K562 (cell line): ENCODE measurements around the gene STAT4. TPM values are rescaled to one million over a fixed set of nuclear protein-coding genes. Genes with fewer than 3 reads are reported as not detected.

Source experiments
- ADNP ChIP-seq: fragments of 200-800 bp; sonication (Bioruptor generic); IDR thresholded peaks from 2 replicates; pipeline ENCODE4 v1.6.1; 2016; ENCODE audit warnings: missing genetic modification characterization, missing compliant biosample characterization
- ASH1L ChIP-seq: fragments of 450-650 bp; IDR thresholded peaks from 2 replicates; pipeline ENCODE4 v1.6.1; 2018; ENCODE audit warnings: borderline replicate concordance, mild to moderate bottlenecking, low read depth; ENCODE audit not compliant: partially characterized antibody
- BMI1 ChIP-seq: fragments of 150-350 bp; IDR thresholded peaks from 2 replicates; pipeline ENCODE4 v1.6.1; 2014; ENCODE audit warnings: low read length
- EWSR1 ChIP-seq: fragments of 450-650 bp; IDR thresholded peaks from 2 replicates; pipeline ENCODE4 v1.6.1; 2018; ENCODE audit warnings: borderline replicate concordance, mild to moderate bottlenecking, low read depth, moderate library complexity; ENCODE audit not compliant: partially characterized antibody
- MYBL2 ChIP-seq, 2 experiments: fragments of 450-650 bp in 1 of 2; sonication (generic) in 1 of 2; formaldehyde crosslinking in 1 of 2; IDR thresholded peaks; 2 replicates each; pipeline versions ENCODE4 v1.6.1 to v1.8.1; 2017 to 2022; ENCODE audit warnings: borderline replicate concordance in 1 of 2, inconsistent platforms in 1 of 2, low read depth in 1 of 2, mild to moderate bottlenecking in 1 of 2, missing genetic modification reagents in 1 of 2, moderate library complexity in 1 of 2
- NR1H2 ChIP-seq: sonication (generic); formaldehyde crosslinking; IDR thresholded peaks from 2 replicates; pipeline ENCODE4 v1.4.0; 2020; ENCODE audit warnings: mild to moderate bottlenecking, missing genetic modification reagents
- PCBP1 ChIP-seq: fragments of 200-400 bp; formaldehyde crosslinking; IDR thresholded peaks from 2 replicates; pipeline ENCODE4 v1.6.1; 2018; ENCODE audit warnings: mild to moderate bottlenecking, low read depth, low read length; ENCODE audit not compliant: poor library complexity, severe bottlenecking
- RBFOX2 ChIP-seq: fragments of 200-400 bp; formaldehyde crosslinking; IDR thresholded peaks from 2 replicates; pipeline ENCODE4 v1.6.1; 2017; ENCODE audit warnings: low read depth, mild to moderate bottlenecking, low read length, moderate library complexity
- TAF1 ChIP-seq: IDR thresholded peaks from 2 replicates; pipeline ENCODE4 v1.6.1; 2011; ENCODE audit warnings: mild to moderate bottlenecking, low read length, moderate library complexity; ENCODE audit not compliant: insufficient read depth, control insufficient read depth, severe bottlenecking; ENCODE audit errors: extremely low read depth
- ZNF583 ChIP-seq: fragments of 250-450 bp; sonication (Bioruptor Pico); IDR thresholded peaks from 2 replicates; pipeline ENCODE4 v1.4.0; 2020
- ZNF75A ChIP-seq: fragments of 450-650 bp; formaldehyde crosslinking; IDR thresholded peaks from 2 replicates; pipeline ENCODE4 v1.4.0; 2020; ENCODE audit warnings: mild to moderate bottlenecking
- ZNF830 ChIP-seq: fragments of 250-450 bp; sonication (Bioruptor Pico); IDR thresholded peaks from 2 replicates; pipeline ENCODE4 v1.5.0; 2021; ENCODE audit warnings: mild to moderate bottlenecking
- polyA plus RNA-seq, 8 experiments: library from polyadenylated mRNA; depleted of rRNA in 4 of 8; stranded (reverse) in 5 of 8; unstranded in 3 of 8; fragments of >200 nt; fragmentation: Nextera tagmentation in 2 of 8; fragmentation: Illumina TruSeq in 1 of 8; extraction: Ambion mirVana in 2 of 8; extraction: Trizol in 1 of 8; gene quantifications; 2 replicates each; pipeline versions ENCODE4 v1.2.1 to v1.2.3, GENCODE V29; 2011 to 2014; ENCODE audit warnings: inconsistent platforms in 1 of 8, missing spikeins in 1 of 8
- total RNA-seq, 7 experiments: library from RNA; depleted of rRNA in 6 of 7; stranded (reverse); fragments of >200 nt in 6 of 7; fragmentation: Illumina TruSeq in 2 of 7; extraction: Trizol in 2 of 7; gene quantifications; 2 replicates each; pipeline versions ENCODE4 v1.2.1 to v1.2.3, GENCODE V29; 2011 to 2021; ENCODE audit warnings: low replicate concordance in 1 of 7
- TF ChIP-seq, protein P1 (sequence below): fragments of 450-650 bp; formaldehyde crosslinking; IDR thresholded peaks from 2 replicates; pipeline ENCODE4 v1.4.0; 2022; ENCODE audit warnings: missing genetic modification characterization
- TF ChIP-seq, protein P2 (sequence below): sonication (generic); formaldehyde crosslinking; IDR thresholded peaks from 2 replicates; pipeline ENCODE4 v1.8.1; 2022; ENCODE audit warnings: missing genetic modification reagents
- TF ChIP-seq, protein P3 (sequence below): fragments of 450-650 bp; IDR thresholded peaks from 2 replicates; pipeline ENCODE4 v1.6.1; 2016; ENCODE audit warnings: low read depth
- TF ChIP-seq, protein P4 (sequence below): fragments of 450-650 bp; IDR thresholded peaks from 2 replicates; pipeline ENCODE4 v1.6.1; 2017; ENCODE audit warnings: mild to moderate bottlenecking, moderate library complexity

Gene STAT4
- total and polyA plus RNA-seq, 9 of the 15 experiments (the other 6 are each of a cell fraction or from before 2014, with no cell fraction given): 0.01 to 0.06 (median 0.03) TPM; not detected in 6

DNA sequence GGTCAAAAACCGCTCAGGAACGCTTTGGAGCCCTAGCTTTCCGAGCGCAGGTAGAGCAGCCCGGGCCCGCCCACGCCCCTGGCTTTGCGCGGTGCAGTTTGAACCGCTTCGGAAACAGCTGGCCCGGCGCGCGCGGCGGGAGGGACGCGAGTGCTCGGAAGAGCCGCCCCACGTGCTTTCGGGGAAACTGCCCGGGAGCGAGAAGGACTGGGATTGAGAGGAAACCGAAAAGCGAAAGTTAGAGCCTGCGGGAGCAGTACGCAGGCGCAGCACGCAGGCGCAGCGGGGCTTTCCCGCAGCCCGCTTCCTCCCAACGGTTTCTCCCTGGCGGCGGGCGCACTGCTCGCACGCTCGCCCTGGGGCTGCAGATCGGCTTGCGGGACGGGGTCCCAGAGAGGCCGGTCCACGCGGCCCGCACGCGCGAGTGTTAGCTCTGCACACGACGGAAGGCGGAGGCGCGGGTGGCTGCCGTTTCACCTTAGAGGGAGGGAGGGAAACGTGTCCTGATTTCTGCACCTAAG lies 130.5 kb downstream of the STAT4 start (continued):
- TF ChIP-seq, protein P1, sequence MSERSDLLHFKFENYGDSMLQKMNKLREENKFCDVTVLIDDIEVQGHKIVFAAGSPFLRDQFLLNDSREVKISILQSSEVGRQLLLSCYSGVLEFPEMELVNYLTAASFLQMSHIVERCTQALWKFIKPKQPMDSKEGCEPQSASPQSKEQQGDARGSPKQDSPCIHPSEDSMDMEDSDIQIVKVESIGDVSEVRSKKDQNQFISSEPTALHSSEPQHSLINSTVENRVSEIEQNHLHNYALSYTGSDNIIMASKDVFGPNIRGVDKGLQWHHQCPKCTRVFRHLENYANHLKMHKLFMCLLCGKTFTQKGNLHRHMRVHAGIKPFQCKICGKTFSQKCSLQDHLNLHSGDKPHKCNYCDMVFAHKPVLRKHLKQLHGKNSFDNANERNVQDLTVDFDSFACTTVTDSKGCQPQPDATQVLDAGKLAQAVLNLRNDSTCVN (CRISPR knock-in tag): no peak
- TF ChIP-seq ZNF583 (no peak), MYBL2 (IDR thresholded peaks at IDR 0.05; ENCODE audit: low read depth) (peak; percentile 83), MYBL2 (CRISPR knock-in tag; IDR thresholded peaks at IDR 0.05; ENCODE audit: borderline replicate concordance) (no peak; the same call in 1 of the 2 replicates), BMI1 (no peak), ZNF830 (no peak), TAF1 (peak; percentile 84), RBFOX2 (peak; percentile 98), PCBP1 (no peak), NR1H2 (CRISPR knock-in tag) (no peak), ADNP (tag) (no peak), EWSR1 (no peak), ASH1L (peak; percentile 19), ZNF75A (CRISPR knock-in tag) (no peak)
- TF ChIP-seq, protein P2, sequence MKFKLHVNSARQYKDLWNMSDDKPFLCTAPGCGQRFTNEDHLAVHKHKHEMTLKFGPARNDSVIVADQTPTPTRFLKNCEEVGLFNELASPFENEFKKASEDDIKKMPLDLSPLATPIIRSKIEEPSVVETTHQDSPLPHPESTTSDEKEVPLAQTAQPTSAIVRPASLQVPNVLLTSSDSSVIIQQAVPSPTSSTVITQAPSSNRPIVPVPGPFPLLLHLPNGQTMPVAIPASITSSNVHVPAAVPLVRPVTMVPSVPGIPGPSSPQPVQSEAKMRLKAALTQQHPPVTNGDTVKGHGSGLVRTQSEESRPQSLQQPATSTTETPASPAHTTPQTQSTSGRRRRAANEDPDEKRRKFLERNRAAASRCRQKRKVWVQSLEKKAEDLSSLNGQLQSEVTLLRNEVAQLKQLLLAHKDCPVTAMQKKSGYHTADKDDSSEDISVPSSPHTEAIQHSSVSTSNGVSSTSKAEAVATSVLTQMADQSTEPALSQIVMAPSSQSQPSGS (CRISPR knock-in tag): no peak
- TF ChIP-seq, protein P3, sequence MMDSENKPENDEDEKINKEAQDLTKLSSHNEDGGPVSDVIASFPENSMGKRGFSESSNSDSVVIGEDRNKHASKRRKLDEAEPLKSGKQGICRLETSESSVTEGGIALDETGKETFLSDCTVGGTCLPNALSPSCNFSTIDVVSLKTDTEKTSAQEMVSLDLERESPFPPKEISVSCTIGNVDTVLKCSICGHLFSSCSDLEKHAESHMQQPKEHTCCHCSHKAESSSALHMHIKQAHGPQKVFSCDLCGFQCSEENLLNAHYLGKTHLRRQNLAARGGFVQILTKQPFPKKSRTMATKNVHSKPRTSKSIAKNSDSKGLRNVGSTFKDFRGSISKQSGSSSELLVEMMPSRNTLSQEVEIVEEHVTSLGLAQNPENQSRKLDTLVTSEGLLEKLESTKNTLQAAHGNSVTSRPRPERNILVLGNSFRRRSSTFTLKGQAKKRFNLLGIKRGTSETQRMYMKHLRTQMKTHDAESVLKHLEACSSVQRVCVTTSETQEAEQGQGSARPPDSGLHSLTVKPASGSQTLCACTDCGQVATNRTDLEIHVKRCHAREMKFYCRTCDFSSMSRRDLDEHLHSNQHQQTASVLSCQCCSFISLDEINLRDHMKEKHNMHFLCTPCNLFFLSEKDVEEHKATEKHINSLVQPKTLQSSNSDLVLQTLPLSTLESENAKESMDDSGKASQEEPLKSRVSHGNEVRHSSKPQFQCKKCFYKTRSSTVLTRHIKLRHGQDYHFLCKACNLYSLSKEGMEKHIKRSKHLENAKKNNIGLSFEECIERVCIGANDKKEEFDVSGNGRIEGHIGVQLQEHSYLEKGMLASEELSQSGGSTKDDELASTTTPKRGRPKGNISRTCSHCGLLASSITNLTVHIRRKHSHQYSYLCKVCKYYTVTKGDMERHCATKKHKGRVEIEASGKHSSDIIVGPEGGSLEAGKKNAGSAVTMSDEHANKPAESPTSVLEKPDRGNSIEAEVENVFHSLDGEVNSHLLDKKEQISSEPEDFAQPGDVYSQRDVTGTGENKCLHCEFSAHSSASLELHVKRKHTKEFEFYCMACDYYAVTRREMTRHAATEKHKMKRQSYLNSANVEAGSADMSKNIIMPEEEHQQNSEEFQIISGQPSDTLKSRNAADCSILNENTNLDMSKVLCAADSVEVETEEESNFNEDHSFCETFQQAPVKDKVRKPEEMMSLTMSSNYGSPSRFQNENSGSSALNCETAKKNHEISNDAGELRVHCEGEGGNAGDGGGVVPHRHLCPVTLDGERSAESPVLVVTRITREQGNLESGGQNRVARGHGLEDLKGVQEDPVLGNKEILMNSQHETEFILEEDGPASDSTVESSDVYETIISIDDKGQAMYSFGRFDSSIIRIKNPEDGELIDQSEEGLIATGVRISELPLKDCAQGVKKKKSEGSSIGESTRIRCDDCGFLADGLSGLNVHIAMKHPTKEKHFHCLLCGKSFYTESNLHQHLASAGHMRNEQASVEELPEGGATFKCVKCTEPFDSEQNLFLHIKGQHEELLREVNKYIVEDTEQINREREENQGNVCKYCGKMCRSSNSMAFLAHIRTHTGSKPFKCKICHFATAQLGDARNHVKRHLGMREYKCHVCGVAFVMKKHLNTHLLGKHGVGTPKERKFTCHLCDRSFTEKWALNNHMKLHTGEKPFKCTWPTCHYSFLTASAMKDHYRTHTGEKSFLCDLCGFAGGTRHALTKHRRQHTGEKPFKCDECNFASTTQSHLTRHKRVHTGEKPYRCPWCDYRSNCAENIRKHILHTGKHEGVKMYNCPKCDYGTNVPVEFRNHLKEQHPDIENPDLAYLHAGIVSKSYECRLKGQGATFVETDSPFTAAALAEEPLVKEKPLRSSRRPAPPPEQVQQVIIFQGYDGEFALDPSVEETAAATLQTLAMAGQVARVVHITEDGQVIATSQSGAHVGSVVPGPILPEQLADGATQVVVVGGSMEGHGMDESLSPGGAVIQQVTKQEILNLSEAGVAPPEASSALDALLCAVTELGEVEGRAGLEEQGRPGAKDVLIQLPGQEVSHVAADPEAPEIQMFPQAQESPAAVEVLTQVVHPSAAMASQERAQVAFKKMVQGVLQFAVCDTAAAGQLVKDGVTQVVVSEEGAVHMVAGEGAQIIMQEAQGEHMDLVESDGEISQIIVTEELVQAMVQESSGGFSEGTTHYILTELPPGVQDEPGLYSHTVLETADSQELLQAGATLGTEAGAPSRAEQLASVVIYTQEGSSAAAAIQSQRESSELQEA: 0 out of 2 replicates have a peak, but pooled peaks have one; percentile 26
- TF ChIP-seq, protein P4, sequence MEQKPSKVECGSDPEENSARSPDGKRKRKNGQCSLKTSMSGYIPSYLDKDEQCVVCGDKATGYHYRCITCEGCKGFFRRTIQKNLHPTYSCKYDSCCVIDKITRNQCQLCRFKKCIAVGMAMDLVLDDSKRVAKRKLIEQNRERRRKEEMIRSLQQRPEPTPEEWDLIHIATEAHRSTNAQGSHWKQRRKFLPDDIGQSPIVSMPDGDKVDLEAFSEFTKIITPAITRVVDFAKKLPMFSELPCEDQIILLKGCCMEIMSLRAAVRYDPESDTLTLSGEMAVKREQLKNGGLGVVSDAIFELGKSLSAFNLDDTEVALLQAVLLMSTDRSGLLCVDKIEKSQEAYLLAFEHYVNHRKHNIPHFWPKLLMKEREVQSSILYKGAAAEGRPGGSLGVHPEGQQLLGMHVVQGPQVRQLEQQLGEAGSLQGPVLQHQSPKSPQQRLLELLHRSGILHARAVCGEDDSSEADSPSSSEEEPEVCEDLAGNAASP: no peak
